ENCODE measurements around the gene NPY2R.

- TF ChIP-seq NFRKB (IDR thresholded peaks at IDR 0.05) = no peak
- no peak for TF ChIP-seq ARNT (IDR thresholded peaks at IDR 0.05)
- no peak for TF ChIP-seq ZNF384 (IDR thresholded peaks at IDR 0.05)
- no peak for TF ChIP-seq FOXK2 (IDR thresholded peaks at IDR 0.05)
- no peak for TF ChIP-seq SP1 (IDR thresholded peaks at IDR 0.05)
- no peak for TF ChIP-seq FOXM1 (IDR thresholded peaks at IDR 0.05; ENCODE audit: borderline replicate concordance)
These were observed 32.8 kb downstream of the NPY2R start for GRCh38 chr4:155241225-155241624.
